Measurements from ENCODE around the gene TBC1D26.
"Not testable (repeated sequence)": the region's sequence is repeated elsewhere in the genome, so short reads cannot be mapped to it uniquely, and the experiment has no call there.

TBC1D26 gene

GRCh38 chr17:15731900-15732299 is at the start of gene TBC1D26:
Gene TBC1D26, plus strand, starts transcription at chr17:15732283. Its CDS starts 3,066 bp downstream, at chr17:15735349.
- DNase-seq = not testable (repeated sequence)

- DNase-seq = peak in 1 of 2 donors; percentile 20
Observed at GRCh38 chr17:15683135-15683534, 48.9 kb upstream of the TBC1D26 start.

GRCh38 chr17:15683824-15684478 is 48.1 kb upstream of the TBC1D26 start, which contains the start of gene TRIM16:
Gene TRIM16, minus strand, starts transcription at chr17:15684311. Its CDS starts 32,702 bp downstream, at chr17:15651609.
- peak; percentile 80 to 83 for DNase-seq

GRCh38 chr17:15687494-15687893 is 44.6 kb upstream of the TBC1D26 start:
- DNase-seq = not testable (repeated sequence)

GRCh38 chr17:15698967-15699366 is 33.1 kb upstream of the TBC1D26 start:
- DNase-seq = peak in 1 of 2 donors; percentile 4

GRCh38 chr17:15699413-15699924 is 32.6 kb upstream of the TBC1D26 start, which contains the start of gene ZNF286A:
Gene ZNF286A, plus strand, starts transcription at chr17:15699752. Its CDS starts 578 bp downstream, at chr17:15700330.
- peak; percentile 98 to 99 for DNase-seq

- DNase-seq = not testable (repeated sequence)
Observed at GRCh38 chr17:15699937-15700336, 32.1 kb upstream of the TBC1D26 start.

- not testable (repeated sequence) for DNase-seq
Observed at GRCh38 chr17:15704239-15704638, 27.8 kb upstream of the TBC1D26 start.

- not testable (repeated sequence) for DNase-seq
Observed at GRCh38 chr17:15704813-15705212, 27.3 kb upstream of the TBC1D26 start.

- not testable (repeated sequence) for DNase-seq
Observed at GRCh38 chr17:15708879-15709278, 23.2 kb upstream of the TBC1D26 start.

GRCh38 chr17:15716601-15717563 is 15.2 kb upstream of the TBC1D26 start:
- DNase-seq = not testable (repeated sequence)

- DNase-seq = not testable (repeated sequence)
Observed at GRCh38 chr17:15730535-15730934, 1.5 kb upstream of the TBC1D26 start.

- DNase-seq = not testable (repeated sequence)
Observed at GRCh38 chr17:15733174-15733789, 1.2 kb downstream of the TBC1D26 start.

- not testable (repeated sequence) for DNase-seq
Observed at GRCh38 chr17:15736578-15736977, 4.5 kb downstream of the TBC1D26 start.

- DNase-seq = no peak
Observed at GRCh38 chr17:15738066-15738465, 6.0 kb downstream of the TBC1D26 start.

- DNase-seq = not testable (repeated sequence)
Observed at GRCh38 chr17:15739259-15739658, 7.2 kb downstream of the TBC1D26 start.

GRCh38 chr17:15740041-15740440 is 8.0 kb downstream of the TBC1D26 start:
- not testable (repeated sequence) for DNase-seq

GRCh38 chr17:15740570-15741120 is 8.6 kb downstream of the TBC1D26 start:
- no peak for DNase-seq

GRCh38 chr17:15741624-15742023 is 9.5 kb downstream of the TBC1D26 start:
- DNase-seq = no peak

GRCh38 chr17:15742051-15742795 is 10.1 kb downstream of the TBC1D26 start:
- DNase-seq = no peak

GRCh38 chr17:15742921-15743320 is 10.8 kb downstream of the TBC1D26 start:
- DNase-seq = no peak

Data from CD4-positive, alpha-beta T cell treated with Interleukin-1 beta for 1 hour (primary cell).